ENCODE measurements around the gene CADM1.

The CADM1 gene

DNA sequence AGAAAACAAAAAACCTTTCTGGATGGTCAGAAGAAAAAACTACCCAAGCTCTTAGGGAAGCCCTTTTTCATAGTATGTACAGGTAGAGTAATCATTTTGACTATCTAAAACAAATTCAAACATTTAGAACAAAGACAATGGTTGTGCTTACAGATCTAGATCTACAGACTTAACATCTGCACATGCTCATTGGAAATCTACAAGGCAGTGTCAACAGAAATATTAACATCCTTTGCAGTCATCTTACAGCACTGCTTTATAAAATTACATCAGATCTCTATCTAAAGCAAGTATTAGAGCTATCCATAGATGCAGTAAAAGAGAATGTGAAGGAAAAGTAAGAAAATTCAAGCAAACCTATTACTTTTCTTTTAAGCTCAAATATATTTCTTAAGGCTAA, 110.3 kb downstream of the CADM1 start:
- DNase-seq: no peak

DNA sequence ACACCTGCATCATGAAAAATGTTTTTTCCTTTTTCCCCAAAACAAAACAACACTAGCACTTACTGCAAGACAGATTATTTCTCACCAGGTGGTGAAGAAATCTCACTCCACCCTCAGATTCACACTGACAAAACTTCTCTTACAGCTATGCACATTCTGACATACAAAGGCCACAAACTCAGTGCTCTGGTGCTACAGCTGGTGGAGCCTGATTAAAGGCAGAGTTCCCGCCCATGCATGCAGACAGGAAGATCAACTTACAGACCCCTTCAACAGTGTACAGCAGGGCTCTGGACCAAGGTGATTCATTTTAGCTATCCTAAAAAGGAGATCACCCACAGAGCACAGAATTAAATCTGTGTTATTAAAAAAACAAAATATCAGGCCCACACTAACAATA, 112.6 kb downstream of the CADM1 start:
- no peak for DNase-seq

GRCh38 chr11:115391160-115391559, 113.1 kb downstream of the CADM1 start:
- no peak for DNase-seq

DNA sequence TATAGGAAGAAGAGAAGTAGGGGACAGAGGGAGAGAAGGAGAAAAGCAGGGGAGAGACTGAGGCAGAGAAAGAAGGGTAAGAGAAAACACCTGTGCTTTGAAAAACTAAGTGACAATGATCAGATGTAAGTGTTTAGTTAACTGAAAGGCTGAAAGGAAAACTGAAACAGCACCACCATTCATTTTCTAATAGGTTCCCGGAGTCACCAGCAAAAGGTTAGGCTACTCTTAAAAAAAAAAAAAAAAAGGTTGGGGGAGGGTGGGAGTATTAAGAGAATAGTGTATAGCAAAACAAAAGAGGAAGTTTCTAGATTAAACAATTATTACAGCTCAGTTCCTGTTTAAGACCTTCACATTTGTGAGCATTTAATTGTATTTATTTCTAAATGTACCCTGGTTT, 113.8 kb downstream of the CADM1 start:
- no peak for DNase-seq

- no peak for DNase-seq
These were observed 114.4 kb downstream of the CADM1 start for GRCh38 chr11:115389790-115390189.

- no peak for DNase-seq
These were observed 119.0 kb downstream of the CADM1 start for GRCh38 chr11:115385226-115385625.

GRCh38 chr11:115384236-115384635, 120.0 kb downstream of the CADM1 start:
- DNase-seq: no peak

- DNase-seq: no peak
These were observed 120.8 kb downstream of the CADM1 start for GRCh38 chr11:115383431-115383830.

DNA sequence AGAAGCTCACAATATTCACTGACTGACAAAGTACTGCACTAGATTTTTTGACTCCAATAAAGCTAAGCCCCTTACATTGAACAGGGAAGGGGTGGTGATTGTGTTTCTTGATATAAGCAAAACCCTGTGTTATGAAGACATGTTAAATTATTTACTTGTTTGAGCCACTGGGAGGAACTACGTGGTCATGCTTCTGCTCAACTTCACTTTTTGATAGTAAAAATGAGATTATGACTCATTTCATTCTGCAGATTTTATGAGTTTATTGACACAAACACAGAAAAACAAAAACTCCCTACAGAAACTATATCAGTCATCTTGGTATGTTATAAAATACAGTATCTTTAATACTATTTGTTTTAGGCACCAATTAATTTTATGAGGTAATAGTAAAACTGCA, 124.7 kb downstream of the CADM1 start:
- no peak for DNase-seq

DNA sequence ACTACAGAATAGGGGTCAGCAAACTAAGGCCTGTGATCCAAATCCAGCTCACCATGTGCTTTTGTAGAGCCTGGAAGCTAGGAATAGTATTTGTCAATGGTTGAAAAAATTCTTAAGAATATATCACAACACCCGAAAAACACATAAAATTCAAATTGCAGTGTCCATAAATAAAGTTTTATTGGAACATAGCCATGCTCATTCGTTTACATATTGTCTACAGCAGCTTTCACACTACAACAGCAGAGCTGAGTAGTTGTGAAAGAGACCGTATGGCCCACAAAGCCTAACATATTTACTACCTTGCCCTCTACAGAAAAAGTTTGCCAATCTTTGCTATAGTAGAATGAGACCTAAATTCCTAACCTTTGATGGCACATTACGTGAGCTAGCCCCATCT, 125.7 kb downstream of the CADM1 start:
- DNase-seq: no peak

DNA sequence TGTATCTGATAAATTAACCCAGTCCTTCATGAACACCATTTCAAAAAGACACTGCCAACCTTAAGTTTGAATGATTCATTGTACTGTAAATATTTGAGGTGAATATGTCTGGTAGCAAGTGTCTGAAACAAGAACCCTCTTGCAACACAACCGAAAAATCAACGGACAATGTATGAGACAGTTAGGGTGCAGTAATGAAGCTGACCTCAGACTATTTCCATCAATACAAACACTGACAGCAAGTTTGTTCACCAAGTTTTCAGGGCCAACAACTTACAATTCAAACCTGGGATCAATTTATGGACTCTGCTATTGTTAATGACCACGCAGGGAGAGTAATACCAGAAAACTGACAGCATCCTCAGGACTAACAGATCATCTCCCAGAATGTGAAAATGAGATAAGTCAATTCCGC, 126.3 kb downstream of the CADM1 start:
- DNase-seq: no peak

DNA sequence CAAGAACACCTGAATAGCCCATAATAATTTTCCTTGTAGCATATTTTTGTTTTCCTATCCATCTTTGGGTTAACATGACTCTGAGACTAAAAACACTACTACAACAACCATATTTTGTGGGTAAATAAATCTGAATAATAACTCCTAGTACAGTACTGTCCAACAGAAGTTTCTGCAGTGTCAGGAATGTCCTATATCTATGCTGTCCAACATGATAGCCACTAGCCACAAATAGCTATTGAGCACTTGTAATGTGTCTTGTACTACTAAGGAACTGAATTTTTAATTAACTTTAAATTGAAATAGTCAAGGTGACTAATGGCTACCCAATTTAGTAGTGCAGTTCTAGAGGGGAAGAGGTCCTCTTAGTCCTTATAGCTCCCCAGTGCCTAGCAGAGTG, 135.6 kb downstream of the CADM1 start:
- DNase-seq: no peak

GRCh38 chr11:115366826-115367225, 137.4 kb downstream of the CADM1 start:
- DNase-seq: no peak

- DNase-seq: no peak
These were observed 138.3 kb downstream of the CADM1 start for GRCh38 chr11:115365907-115366306.

DNA sequence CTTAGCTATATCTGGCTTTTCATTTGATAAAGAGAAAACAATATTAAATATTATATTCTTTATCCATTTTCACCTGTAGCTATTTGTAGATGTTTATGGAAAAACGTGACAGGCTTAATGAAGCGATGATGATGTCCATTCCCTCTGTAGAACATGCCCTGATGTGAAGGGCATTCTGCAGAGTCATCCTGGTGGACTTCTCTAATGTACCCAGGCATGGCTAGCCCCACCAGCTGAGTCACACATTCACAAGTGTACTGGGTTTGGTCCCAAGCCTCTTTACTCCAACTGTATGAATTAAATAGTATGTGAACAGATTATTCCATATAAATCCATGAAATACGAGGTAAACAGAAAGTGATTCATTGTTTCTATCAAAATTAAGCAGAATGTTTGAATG, 139.3 kb downstream of the CADM1 start:
- no peak for DNase-seq

DNA sequence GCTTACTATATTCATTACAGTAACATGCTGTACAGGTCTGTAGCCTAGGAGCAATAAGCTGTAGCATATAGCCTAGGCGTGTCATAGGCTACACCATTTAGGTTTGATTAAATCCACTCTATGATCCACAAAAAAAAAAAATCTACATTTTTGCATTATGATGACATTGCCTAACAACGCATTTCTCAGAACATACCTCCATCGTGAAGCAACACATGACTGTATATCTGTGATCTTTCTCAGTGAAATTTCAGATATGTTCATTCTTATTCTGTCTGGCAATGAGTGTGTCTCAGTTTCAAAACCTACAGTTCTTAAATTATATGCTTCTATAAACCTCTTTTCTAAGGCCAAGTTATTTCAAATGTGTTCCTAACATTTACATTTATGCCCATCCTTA, 140.3 kb downstream of the CADM1 start:
- DNase-seq: no peak

DNA sequence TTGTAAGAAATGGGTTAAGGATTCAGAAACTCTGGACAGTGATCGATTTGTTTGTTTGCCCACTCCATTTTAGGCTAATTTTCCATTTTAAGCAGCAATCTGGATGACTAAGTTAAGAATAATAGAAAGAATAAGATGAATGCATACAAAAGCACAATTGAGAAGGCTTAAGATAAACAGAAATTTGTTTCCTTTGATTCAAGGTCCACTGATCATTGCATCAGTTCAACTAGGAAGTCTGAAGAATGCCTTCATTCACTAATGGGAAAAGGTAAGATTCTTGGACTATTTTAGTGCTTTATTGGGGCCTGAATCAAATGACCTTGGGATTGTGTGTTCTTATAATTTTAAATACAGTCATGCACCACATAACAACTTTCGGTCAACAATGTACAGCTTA, 140.8 kb downstream of the CADM1 start:
- DNase-seq: no peak

- no peak for DNase-seq
These were observed 141.2 kb downstream of the CADM1 start for GRCh38 chr11:115362997-115363396.

DNA sequence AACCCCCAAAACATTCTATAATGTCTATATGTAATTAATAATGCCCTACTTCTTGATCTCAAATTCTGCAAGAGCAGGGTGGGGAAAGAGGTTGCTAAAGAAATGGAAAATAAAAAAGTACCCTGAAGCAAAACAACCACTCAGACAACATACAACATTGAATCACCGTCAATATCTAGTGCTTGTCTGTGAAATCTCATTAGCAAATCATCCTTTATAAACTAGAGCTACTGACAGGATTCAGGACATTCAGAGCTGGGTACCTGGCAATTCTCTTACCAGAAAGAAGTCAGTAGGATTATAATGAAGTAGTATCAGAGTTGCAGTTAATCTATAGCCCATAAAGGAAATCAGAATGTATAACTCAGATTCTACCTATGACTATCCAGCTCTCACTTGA, 143.2 kb downstream of the CADM1 start:
- DNase-seq: no peak

GRCh38 chr11:115360186-115360824, 143.9 kb downstream of the CADM1 start:
- DNase-seq: no peak

DNA sequence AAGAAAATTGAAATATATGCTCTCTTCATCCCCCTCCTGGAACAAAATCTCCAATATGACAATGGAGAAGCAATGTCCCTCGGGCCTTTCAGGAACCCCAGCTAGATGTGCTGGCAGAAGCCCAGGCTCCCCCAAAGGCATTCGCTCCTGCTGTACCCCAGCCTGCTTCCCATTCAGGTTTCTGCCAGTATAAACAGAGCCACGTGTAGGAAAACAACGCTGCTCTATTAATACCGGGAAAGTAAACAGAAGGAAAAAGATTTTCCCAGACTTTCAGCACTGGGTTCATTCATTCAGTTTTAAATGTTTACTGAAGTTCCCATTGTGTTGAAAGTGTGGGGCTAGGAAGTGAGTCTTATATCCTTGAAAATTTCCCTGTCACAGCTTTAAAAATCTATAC, 147.1 kb downstream of the CADM1 start:
- DNase-seq: no peak

DNA sequence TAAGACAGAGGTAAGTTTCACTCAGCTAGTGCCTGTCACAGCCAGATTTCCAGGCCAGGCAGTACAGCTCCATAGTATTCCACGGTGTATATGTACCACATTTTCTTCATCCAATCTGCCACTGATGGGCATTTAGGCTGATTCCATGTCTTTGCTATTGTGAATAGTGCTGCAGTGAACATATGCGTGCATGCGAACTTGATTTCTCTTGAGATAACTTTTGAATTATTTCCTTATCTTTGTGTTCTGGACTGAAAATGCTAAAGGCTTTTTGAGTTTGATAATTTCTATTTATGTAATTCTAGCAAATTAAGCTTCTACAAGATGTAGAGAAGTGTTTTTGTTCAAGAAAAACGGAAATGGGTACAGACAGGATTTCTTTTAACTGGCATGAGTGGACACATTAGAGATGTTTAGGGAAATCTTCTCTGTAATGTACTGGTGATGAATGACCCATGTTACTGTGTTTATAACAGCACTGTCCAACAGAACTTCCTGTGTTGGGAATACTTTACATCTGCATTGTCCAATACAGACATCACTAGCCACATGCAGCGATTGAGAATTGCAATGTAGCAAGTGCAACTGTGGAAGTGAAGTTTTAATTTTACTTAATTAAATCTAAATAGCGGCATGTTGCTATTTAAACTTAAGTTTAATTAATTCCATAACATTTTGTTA, 151.3 kb downstream of the CADM1 start:
- no peak for DNase-seq

GRCh38 chr11:115349335-115350017, 154.7 kb downstream of the CADM1 start:
- DNase-seq: no peak

- DNase-seq: no peak
These were observed 155.8 kb downstream of the CADM1 start for GRCh38 chr11:115348416-115348815.

Data from NCI-H226 (cell line).